Loucy (cell line): Measurements from ENCODE around the gene CDK4.

Source experiments
- H2AFZ ChIP-seq: fragments of 200-600 bp; sonication (generic); 2 replicates; pipeline ENCODE4 v1.6.0; 2016; ENCODE audit warnings: antibody characterized with exemption, mild to moderate bottlenecking, low read length, moderate library complexity
- H3F3A ChIP-seq: fragments of 200-600 bp; 2 replicates; pipeline ENCODE4 v1.6.0; 2016; ENCODE audit warnings: antibody characterized with exemption, low read depth, mild to moderate bottlenecking
- H3K27me3 ChIP-seq: fragments of 200-600 bp; sonication (generic); 2 replicates; pipeline ENCODE4 v1.6.1; 2014; ENCODE audit warnings: low read length, mild to moderate bottlenecking; ENCODE audit not compliant: insufficient read depth, poor library complexity, severe bottlenecking
- H3K36me3 ChIP-seq: fragments of 200-600 bp; sonication (generic); 2 replicates; pipeline ENCODE4 v1.6.1; 2016; ENCODE audit warnings: low read length; ENCODE audit not compliant: insufficient read depth
- H3K4me1 ChIP-seq: fragments of 200-600 bp; sonication (generic); 2 replicates; pipeline ENCODE4 v1.5.1; 2014; ENCODE audit warnings: low read length, mild to moderate bottlenecking; ENCODE audit not compliant: insufficient read depth, poor library complexity, severe bottlenecking
- H3K4me2 ChIP-seq: fragments of 200-600 bp; sonication (generic); 2 replicates; pipeline ENCODE4 v1.6.0; 2014; ENCODE audit warnings: antibody characterized with exemption, low read length, low read depth, mild to moderate bottlenecking; ENCODE audit not compliant: poor library complexity, severe bottlenecking
- H3K4me3 ChIP-seq: fragments of 200-600 bp; sonication (generic); 2 replicates; pipeline ENCODE4 v1.5.1; 2014; ENCODE audit warnings: low read length, mild to moderate bottlenecking, mixed read lengths; ENCODE audit not compliant: poor library complexity, severe bottlenecking
- H3K79me2 ChIP-seq: fragments of 200-600 bp; sonication (generic); 2 replicates; pipeline ENCODE4 v1.6.1; 2014; ENCODE audit warnings: low read length; ENCODE audit not compliant: insufficient read depth
- H3K9ac ChIP-seq: fragments of 200-600 bp; sonication (generic); 2 replicates; pipeline ENCODE4 v1.6.0; 2014; ENCODE audit warnings: mild to moderate bottlenecking, low read depth, low read length, moderate library complexity; ENCODE audit not compliant: poor library complexity, severe bottlenecking
- H3K9me2 ChIP-seq: fragments of 200-600 bp; sonication (generic); replicated peaks from 2 replicates; pipeline ENCODE4 v1.6.1; 2016; ENCODE audit warnings: low read depth, low read length, mixed read lengths
- H3K9me3 ChIP-seq: fragments of 200-600 bp; sonication (generic); 2 replicates; pipeline ENCODE4 v1.6.1; 2014; ENCODE audit warnings: mild to moderate bottlenecking, antibody characterized with exemption, low read length, low read depth; ENCODE audit not compliant: insufficient read depth
- H4K20me1 ChIP-seq: fragments of 200-600 bp; sonication (generic); 2 replicates; pipeline ENCODE4 v1.6.0; 2014; ENCODE audit warnings: antibody characterized with exemption, low read length, mild to moderate bottlenecking; ENCODE audit not compliant: insufficient read depth, poor library complexity, severe bottlenecking
- CTCF ChIP-seq: fragments of 200-600 bp; sonication (generic); conservative IDR thresholded peaks from 2 replicates; pipeline ENCODE4 v1.5.1; 2014; ENCODE audit warnings: mild to moderate bottlenecking, antibody characterized with exemption, low read length
- EZH2phosphoT487 ChIP-seq: fragments of 200-600 bp; IDR thresholded peaks from 2 replicates; pipeline ENCODE4 v1.6.1; 2018; ENCODE audit warnings: antibody characterized with exemption, mild to moderate bottlenecking, moderate library complexity, borderline replicate concordance

The CDK4 gene

GRCh38 chr12:57753756-57754337 is 1.7 kb upstream of the CDK4 start:
- Histone ChIP-seq H3K36me3 (peaks cover 5% of the 10 kb centered on the region; the same call in 1 of the 2 replicates), H3K27me3 (no peaks in the 10 kb centered on the region), H4K20me1 (peaks cover 37% of the 10 kb centered on the region), H3K9me2 (no peaks in the 10 kb centered on the region), H3F3A (peaks cover 7% of the 10 kb centered on the region), H3K79me2 (peaks cover 46% of the 10 kb centered on the region), H3K9ac (peak overlapping the region; percentile 52), H3K4me3 (peak overlapping the region; percentile 78), H2AFZ (no peak overlapping the region), H3K9me3 (no peaks in the 10 kb centered on the region), H3K4me2 (peak overlapping the region; percentile 91), H3K4me1 (peaks cover 41% of the 10 kb centered on the region)
- TF ChIP-seq CTCF, result no peak
- TF ChIP-seq EZH2phosphoT487, result no peak

- Histone ChIP-seq H2AFZ (peak overlapping the region; percentile 33; the same call in 1 of the 2 replicates), H3K4me1 (peaks cover 41% of the 10 kb centered on the region), H3K79me2 (peaks cover 54% of the 10 kb centered on the region), H3K9me2 (no peaks in the 10 kb centered on the region), H3K4me2 (peak overlapping the region; percentile 82), H4K20me1 (peaks cover 38% of the 10 kb centered on the region), H3K27me3 (no peaks in the 10 kb centered on the region), H3K9me3 (no peaks in the 10 kb centered on the region), H3K36me3 (peaks cover 14% of the 10 kb centered on the region), H3K4me3 (peak overlapping the region; percentile 64), H3F3A (peaks cover 7% of the 10 kb centered on the region), H3K9ac (peak overlapping the region; percentile 33)
- no peak for TF ChIP-seq EZH2phosphoT487
- TF ChIP-seq CTCF, result no peak
Observed at GRCh38 chr12:57752668-57753000, 524 bp upstream of the CDK4 start.

- Histone ChIP-seq H3K4me3 (peak overlapping the region; percentile 99), H3K9me3 (no peaks in the 10 kb centered on the region), H3F3A (peaks cover 7% of the 10 kb centered on the region), H3K4me2 (peak overlapping the region; percentile 93), H3K79me2 (peaks cover 48% of the 10 kb centered on the region), H4K20me1 (peaks cover 31% of the 10 kb centered on the region), H3K9ac (peak overlapping the region; percentile 99), H3K9me2 (no peaks in the 10 kb centered on the region), H3K4me1 (peaks cover 38% of the 10 kb centered on the region), H2AFZ (peak overlapping the region; percentile 88; the same call in 1 of the 2 replicates), H3K27me3 (no peaks in the 10 kb centered on the region), H3K36me3 (peaks cover 24% of the 10 kb centered on the region)
- TF ChIP-seq EZH2phosphoT487 (no peak), CTCF (no peak)
Observed at GRCh38 chr12:57751432-57751787, 700 bp downstream of the CDK4 start.
